LNCaP clone FGC (cell line): ENCODE data around the gene MAPKAPK2.
"Not testable (repeated sequence)": the region's sequence is repeated elsewhere in the genome, so short reads cannot be mapped to it uniquely, and the experiment has no call there.

Source experiments
- DNase-seq: peaks from one replicate; pipeline ENCODE4 v3.0.0-alpha.2; 2011; ENCODE audit warnings: low read depth
- H3K4me3 ChIP-seq: 2 replicates; pipeline ENCODE4 v1.5.1; 2011; ENCODE audit warnings: mild to moderate bottlenecking, low read depth, low read length, control low read depth
- CTCF ChIP-seq: IDR thresholded peaks from 2 replicates; pipeline ENCODE4 v1.5.1; 2012; ENCODE audit warnings: mild to moderate bottlenecking; ENCODE audit not compliant: control insufficient read depth, insufficient read depth; ENCODE audit errors: extremely low read depth

MAPKAPK2 gene

GRCh38 chr1:206774093-206774492 is 89.4 kb downstream of the MAPKAPK2 start:
- no peak for DNase-seq
- no peak overlapping the region for H3K4me3 ChIP-seq
- no peak for TF ChIP-seq CTCF

GRCh38 chr1:206776229-206776628 is 91.5 kb downstream of the MAPKAPK2 start:
- TF ChIP-seq CTCF = no peak
- no peak overlapping the region for H3K4me3 ChIP-seq
- peak; percentile 23 for DNase-seq

- no peak for DNase-seq
- H3K4me3 ChIP-seq = no peak overlapping the region
- TF ChIP-seq CTCF = no peak
Observed at GRCh38 chr1:206778031-206778430, 93.3 kb downstream of the MAPKAPK2 start.

GRCh38 chr1:206778911-206779310 is 94.2 kb downstream of the MAPKAPK2 start:
- H3K4me3 ChIP-seq, DNase-seq: not testable (repeated sequence)

GRCh38 chr1:206779638-206780037 is 94.9 kb downstream of the MAPKAPK2 start:
- H3K4me3 ChIP-seq = no peak overlapping the region
- no peak for DNase-seq
- no peak for TF ChIP-seq CTCF

- no peak overlapping the region for H3K4me3 ChIP-seq
- no peak for DNase-seq
- TF ChIP-seq CTCF = no peak
Observed at GRCh38 chr1:206782448-206782847, 97.7 kb downstream of the MAPKAPK2 start.

- H3K4me3 ChIP-seq = no peak overlapping the region
- TF ChIP-seq CTCF = no peak
- DNase-seq = no peak
Observed at GRCh38 chr1:206783506-206783905, 98.8 kb downstream of the MAPKAPK2 start.
